ENCODE measurements around the gene AFG3L2. TPM values are rescaled to one million over a fixed set of nuclear protein-coding genes. Genes with fewer than 3 reads are reported as not detected.

AFG3L2 gene
- total and polyA plus RNA-seq, 7 donors, result 88.8 to 163 (median 106) TPM

- no peak for TF ChIP-seq CTCF (IDR thresholded peaks at IDR 0.05)
- H3K36me3 ChIP-seq (ENCODE audit: insufficient read depth in 1 of 2, low read depth in 1 of 2), result peaks cover 11 to 78% of the 10 kb centered on the region in 2 donors
- no peaks in the 10 kb centered on the region for H3K27me3 ChIP-seq (ENCODE audit: insufficient read depth in 3 of 3, low read length in 2 of 3)
- ATAC-seq (no peak), DNase-seq (no peak)
- peaks cover 36% of the 10 kb centered on the region for H3K4me1 ChIP-seq
- WGBS, 3 donors, result 82 to 93% (median 91%) methylated on average over 7 of the region's 7 CpGs
- H3K4me3 ChIP-seq, result no peak overlapping the region
- intact Hi-C loops (cut with DNase I), result loop anchor here in 1 of 2 donors (5.0 kb wide), 1 partner anchor 42 kb away; the partner anchor contains the start of gene AFG3L2
- H3K9me3 ChIP-seq, result no peaks in the 10 kb centered on the region
- no peak overlapping the region for H3K27ac ChIP-seq
These were observed 41.5 kb downstream of the AFG3L2 start for GRCh38 chr18:12335503-12335902.

DNA sequence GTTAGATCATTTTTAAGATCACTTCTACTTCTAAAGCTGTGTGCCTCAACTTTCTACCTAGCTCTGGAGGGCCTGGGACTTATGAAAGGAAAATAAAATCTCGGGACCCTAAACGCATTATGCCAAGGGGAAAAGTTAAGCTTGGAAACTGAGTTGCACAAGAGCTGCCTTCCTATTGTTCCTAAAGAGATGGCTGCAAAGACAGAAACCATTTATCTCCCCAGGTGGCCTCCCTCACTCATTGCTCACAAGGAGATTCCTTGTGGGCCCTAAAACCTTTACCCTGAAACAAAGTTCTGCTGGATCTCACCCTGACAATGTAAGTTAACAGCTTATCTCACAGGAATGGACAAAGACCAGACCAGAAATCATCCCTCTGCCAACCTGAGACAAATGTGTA lies 42.2 kb downstream of the AFG3L2 start:
- Histone ChIP-seq H3K9me3 (no peaks in the 10 kb centered on the region), H3K27ac (no peak overlapping the region), H3K36me3 (ENCODE audit: insufficient read depth in 1 of 2, low read depth in 1 of 2) (peaks cover 11 to 78% of the 10 kb centered on the region in 2 donors), H3K4me1 (peaks cover 33% of the 10 kb centered on the region), H3K27me3 (ENCODE audit: insufficient read depth in 3 of 3, low read length in 2 of 3) (no peaks in the 10 kb centered on the region), H3K4me3 (no peak overlapping the region)
- TF ChIP-seq CTCF (IDR thresholded peaks at IDR 0.05), result no peak
- 64 to 89% (median 83%) methylated on average over 2 of the region's 2 CpGs for WGBS, 3 donors
- ATAC-seq, result no peak
- intact Hi-C loops (cut with DNase I), result loop anchor here in 1 of 2 donors (5.0 kb wide), 1 partner anchor 42 kb away; the partner anchor contains the start of gene AFG3L2
- no peak for DNase-seq

GRCh38 chr18:12334366-12334808 lies 42.6 kb downstream of the AFG3L2 start:
- H3K9me3 ChIP-seq, result no peaks in the 10 kb centered on the region
- peaks cover 11 to 81% of the 10 kb centered on the region in 2 donors for H3K36me3 ChIP-seq (ENCODE audit: insufficient read depth in 1 of 2, low read depth in 1 of 2)
- H3K27me3 ChIP-seq (ENCODE audit: insufficient read depth in 3 of 3, low read length in 2 of 3), result no peaks in the 10 kb centered on the region
- peaks cover 32% of the 10 kb centered on the region for H3K4me1 ChIP-seq
- WGBS, 3 donors, result 38 to 55% (median 50%) methylated on average over 2 of the region's 2 CpGs
- DNase-seq (no peak), ATAC-seq (no peak)
- no peak overlapping the region for H3K27ac ChIP-seq
- intact Hi-C loops (cut with DNase I), result no loop called here
- H3K4me3 ChIP-seq, result no peak overlapping the region
- TF ChIP-seq CTCF (IDR thresholded peaks at IDR 0.05), result no peak

DNA sequence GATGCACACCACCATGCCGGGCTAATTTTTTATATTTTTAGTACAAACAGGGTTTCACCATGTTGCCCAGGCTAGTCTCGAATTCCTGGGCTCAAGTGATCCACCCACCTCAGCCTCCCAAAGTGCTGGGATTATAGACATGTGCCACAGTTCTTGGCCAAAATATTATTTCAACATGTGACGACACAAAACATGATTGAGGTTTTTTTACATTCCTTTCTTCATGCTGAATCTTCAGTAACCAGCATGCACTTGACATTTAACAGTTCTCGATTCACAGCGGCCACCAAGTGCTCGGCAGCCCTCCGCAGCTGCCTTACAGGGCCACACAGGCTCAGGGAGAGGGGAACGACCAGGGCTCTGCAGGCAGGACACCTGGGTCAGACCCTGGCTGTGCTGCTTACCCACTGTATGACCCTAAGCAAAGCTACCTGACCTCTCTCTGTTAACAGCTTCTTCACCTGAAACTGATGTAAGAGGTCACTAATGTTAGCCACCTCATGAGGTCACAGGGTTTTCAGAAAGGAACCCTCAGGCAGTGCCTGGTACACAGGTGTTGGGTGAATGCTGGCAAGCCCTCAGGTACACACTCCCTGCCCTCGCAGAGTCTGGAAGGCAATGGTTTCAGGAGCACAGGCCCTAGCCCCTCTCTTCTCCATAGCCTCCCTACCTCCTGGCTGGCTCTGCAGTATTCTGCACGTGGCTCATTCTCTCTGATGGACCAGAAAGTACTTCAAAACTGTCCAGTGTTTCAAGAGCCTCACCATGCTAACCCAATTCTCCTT lies 43.3 kb downstream of the AFG3L2 start:
- ATAC-seq (peak in 1 of 4 donors; percentile 8), DNase-seq (no peak)
- H3K27ac ChIP-seq, result no peak overlapping the region
- H3K4me3 ChIP-seq, result no peak overlapping the region
- no peak for TF ChIP-seq CTCF (IDR thresholded peaks at IDR 0.05)
- intact Hi-C loops (cut with DNase I), result no loop called here
- peaks cover 11 to 86% of the 10 kb centered on the region in 2 donors for H3K36me3 ChIP-seq (ENCODE audit: insufficient read depth in 1 of 2, low read depth in 1 of 2)
- H3K4me1 ChIP-seq, result peaks cover 25% of the 10 kb centered on the region
- no peaks in the 10 kb centered on the region for H3K27me3 ChIP-seq (ENCODE audit: insufficient read depth in 3 of 3, low read length in 2 of 3)
- WGBS, 3 donors, result 80 to 87% (median 85%) methylated on average over 10 of the region's 10 CpGs
- no peaks in the 10 kb centered on the region for H3K9me3 ChIP-seq
